Measurements from ENCODE around the gene MCM9. TPM values are rescaled to one million over a fixed set of nuclear protein-coding genes. Genes with fewer than 3 reads are reported as not detected.

MCM9 gene
- total and polyA plus RNA-seq, 2 of the 4 experiments (the other 2 are of a cell fraction): 3.5 to 7.2 TPM

- no peak overlapping the region for H2BK20ac ChIP-seq (ENCODE audit: low read depth, low read length)
- peaks cover 8% of the 10 kb centered on the region for H3K4me1 ChIP-seq (ENCODE audit: control insufficient read depth, insufficient read depth, low read length)
- H2AK5ac ChIP-seq (ENCODE audit: low read depth, low read length): no peak overlapping the region
- no TSS peak for BruUV-seq (replicated peaks)
- H3K4me2 ChIP-seq (ENCODE audit: low read depth, low read length): no peak overlapping the region
- POLR2A ChIA-PET (ENCODE audit: unreplicated experiment): interaction anchor here (0.5 kb wide), 1 partner anchor 518 kb away, joined by 5 read pairs; no protein-coding TSS in a partner anchor
- no peak overlapping the region for H3K14ac ChIP-seq (replicated peaks; ENCODE audit: low read depth, low read length)
- no peak overlapping the region for H2AK9ac ChIP-seq (replicated peaks; ENCODE audit: low read depth, low read length, poor library complexity)
- no peaks in the 10 kb centered on the region for H4K20me1 ChIP-seq (ENCODE audit: insufficient read depth, low read length)
- DNase-seq: no peak
- H2BK15ac ChIP-seq (ENCODE audit: low read depth, low read length): no peak overlapping the region
- no peak for ATAC-seq (ENCODE audit: low read depth)
- intact Hi-C loops (cut with micrococcal nuclease): no loop called here
- dilution Hi-C loops (cut with HindIII; ENCODE audit: low sequenced_read_pairs, unreplicated experiment): no loop called here
- H3K4me3 ChIP-seq (ENCODE audit: insufficient read depth, low read depth, low read length): no peak overlapping the region
- no peak overlapping the region for H4K91ac ChIP-seq (ENCODE audit: insufficient read depth, low read depth, low read length)
- no CpG with 5 or more reads among the region's 8 CpGs for WGBS, 2 experiments (ENCODE audit: extremely low coverage in 2 of 2, insufficient read length in 1 of 2)
- H2BK120ac ChIP-seq (ENCODE audit: low read depth, low read length): no peak overlapping the region
- CTCF ChIA-PET: interaction anchor here (0.6 to 1.4 kb wide), 4 partner anchors 11 to 178 kb away, joined by 3 to 6 read pairs (median 4); no protein-coding TSS in a partner anchor
- no peak overlapping the region for H3K56ac ChIP-seq (ENCODE audit: extremely low read depth, insufficient read depth, low read length)
- no peak overlapping the region for H3K27ac ChIP-seq (ENCODE audit: insufficient read depth, low read length)
- H3K9me3 ChIP-seq (ENCODE audit: control insufficient read depth, insufficient read depth, low read length): no peaks in the 10 kb centered on the region
- H3K4ac ChIP-seq (ENCODE audit: low read depth, low read length): no peak overlapping the region
- H3K9me1 ChIP-seq (ENCODE audit: insufficient read depth, low read length): peaks cover 7% of the 10 kb centered on the region
- H4K8ac ChIP-seq (ENCODE audit: low read depth in 2 of 2, low read length in 2 of 2): no peak overlapping the region
- in situ Hi-C loops (cut with MboI; ENCODE audit: low sequenced_read_pairs): no loop called here
- no peaks in the 10 kb centered on the region for H3K27me3 ChIP-seq (ENCODE audit: control insufficient read depth, insufficient read depth, low read length)
- no peak overlapping the region for H3K18ac ChIP-seq (ENCODE audit: low read depth, low read length)
- no peak overlapping the region for H3K23ac ChIP-seq (ENCODE audit: low read depth, low read length)
- no peak overlapping the region for H2AFZ ChIP-seq (replicated peaks; ENCODE audit: low read length, poor library complexity)
- H4K5ac ChIP-seq (ENCODE audit: low read depth, low read length): no peak overlapping the region
- H3K36me3 ChIP-seq (ENCODE audit: control insufficient read depth, insufficient read depth, low read length): no peaks in the 10 kb centered on the region
- H3K79me1 ChIP-seq (ENCODE audit: low read depth in 1 of 2, low read length in 2 of 2): no peaks in the 10 kb centered on the region
- H3K9ac ChIP-seq (ENCODE audit: low read depth, low read length): no peak overlapping the region
- no peak overlapping the region for H2BK5ac ChIP-seq (ENCODE audit: low read depth, low read length, poor library complexity, severe bottlenecking)
- TF ChIP-seq USF2 (IDR thresholded peaks at IDR 0.05; ENCODE audit: low read depth, low read length): no peak
- TF ChIP-seq POLR2A (IDR thresholded peaks at IDR 0.05; ENCODE audit: low read depth, low read length): no peak
- no peak for TF ChIP-seq NFE2L2 (IDR thresholded peaks at IDR 0.05; ENCODE audit: low read depth, low read length)
- no peak for TF ChIP-seq RCOR1 (IDR thresholded peaks at IDR 0.05; ENCODE audit: insufficient replicate concordance, low read length)
- TF ChIP-seq CHD1 (IDR thresholded peaks at IDR 0.05; ENCODE audit: low read depth, low read length): no peak
- TF ChIP-seq CTCF (conservative IDR thresholded peaks at IDR 0.05; ENCODE audit: low read depth, low read length): no peak
- no peak for TF ChIP-seq BHLHE40 (IDR thresholded peaks at IDR 0.05; ENCODE audit: low read depth, low read length)
- no peak for TF ChIP-seq FOS (IDR thresholded peaks at IDR 0.05; ENCODE audit: low read depth, low read length)
- no peak for TF ChIP-seq RFX5 (IDR thresholded peaks at IDR 0.05; ENCODE audit: low read depth, low read length)
- no peak for TF ChIP-seq SMC3 (IDR thresholded peaks at IDR 0.05; ENCODE audit: low read depth, low read length)
- TF ChIP-seq ELK1 (IDR thresholded peaks at IDR 0.05; ENCODE audit: borderline replicate concordance, low read depth, low read length): no peak
- TF ChIP-seq MXI1 (IDR thresholded peaks at IDR 0.05; ENCODE audit: borderline replicate concordance, low read depth, low read length): no peak
- no peak for TF ChIP-seq RAD21 (IDR thresholded peaks at IDR 0.05; ENCODE audit: low read length)
- no peak for TF ChIP-seq CEBPB (IDR thresholded peaks at IDR 0.05; ENCODE audit: low read depth, low read length)
- TF ChIP-seq MAZ (IDR thresholded peaks at IDR 0.05; ENCODE audit: borderline replicate concordance, low read depth, low read length): no peak
Measured at GRCh38 chr6:118786596-118787453, 148.1 kb downstream of the MCM9 start.

All from IMR-90 (cell line).